ENCODE data around the gene SLC17A2. TPM values are rescaled to one million over a fixed set of nuclear protein-coding genes. Genes with fewer than 3 reads are reported as not detected.

Gene SLC17A2, protein sequence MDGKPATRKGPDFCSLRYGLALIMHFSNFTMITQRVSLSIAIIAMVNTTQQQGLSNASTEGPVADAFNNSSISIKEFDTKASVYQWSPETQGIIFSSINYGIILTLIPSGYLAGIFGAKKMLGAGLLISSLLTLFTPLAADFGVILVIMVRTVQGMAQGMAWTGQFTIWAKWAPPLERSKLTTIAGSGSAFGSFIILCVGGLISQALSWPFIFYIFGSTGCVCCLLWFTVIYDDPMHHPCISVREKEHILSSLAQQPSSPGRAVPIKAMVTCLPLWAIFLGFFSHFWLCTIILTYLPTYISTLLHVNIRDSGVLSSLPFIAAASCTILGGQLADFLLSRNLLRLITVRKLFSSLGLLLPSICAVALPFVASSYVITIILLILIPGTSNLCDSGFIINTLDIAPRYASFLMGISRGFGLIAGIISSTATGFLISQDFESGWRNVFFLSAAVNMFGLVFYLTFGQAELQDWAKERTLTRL
- not detected in 5 replicates for total RNA-seq (2022; extraction: Qiagen RNA extraction)

DNA sequence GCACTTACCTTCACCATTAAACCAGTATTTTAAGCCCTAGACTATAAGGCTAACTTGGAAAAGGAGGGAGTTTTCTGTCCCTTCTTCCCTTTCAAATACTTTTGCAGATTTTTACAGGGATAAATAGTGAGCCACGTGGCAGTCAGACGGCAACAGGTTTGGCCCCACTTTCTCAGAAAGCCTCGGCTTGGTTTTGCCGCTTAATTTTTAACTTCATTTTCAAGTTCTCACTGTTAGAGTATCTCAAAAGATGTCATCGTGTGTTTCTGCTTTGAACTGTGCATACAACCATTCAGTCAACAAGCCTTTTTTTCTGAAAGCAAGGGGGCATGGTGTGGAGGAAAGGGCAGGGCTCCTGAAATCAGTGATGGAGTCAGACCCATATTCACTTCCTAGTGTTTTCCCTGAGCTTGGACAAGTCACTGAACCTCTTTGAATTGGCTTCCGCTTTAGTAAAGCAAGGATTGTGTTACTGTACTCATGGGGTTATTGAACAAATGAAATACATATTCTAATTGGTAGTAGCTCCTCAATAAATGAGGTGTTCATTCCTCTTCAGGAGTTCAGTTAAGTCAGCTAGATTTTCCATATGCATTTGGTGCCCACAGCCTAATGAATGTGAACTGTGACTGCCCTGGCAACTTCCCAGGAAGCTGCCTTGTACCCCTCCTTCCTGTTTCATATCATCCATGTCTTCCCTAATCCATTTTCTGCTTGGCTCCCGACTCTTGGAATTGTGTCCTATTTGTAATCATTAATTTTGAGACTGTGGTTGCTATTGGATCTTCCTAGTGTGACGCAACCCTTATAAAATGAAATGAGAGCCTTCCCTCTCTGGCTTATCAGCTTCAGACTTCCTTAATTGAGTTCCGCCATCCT is at the start of gene SLC17A2:
SLC17A2 (minus strand) TSS at position 160 of the 879 bp plus-strand sequence. CDS start 4,895 bp downstream, outside the sequence.

DNA sequence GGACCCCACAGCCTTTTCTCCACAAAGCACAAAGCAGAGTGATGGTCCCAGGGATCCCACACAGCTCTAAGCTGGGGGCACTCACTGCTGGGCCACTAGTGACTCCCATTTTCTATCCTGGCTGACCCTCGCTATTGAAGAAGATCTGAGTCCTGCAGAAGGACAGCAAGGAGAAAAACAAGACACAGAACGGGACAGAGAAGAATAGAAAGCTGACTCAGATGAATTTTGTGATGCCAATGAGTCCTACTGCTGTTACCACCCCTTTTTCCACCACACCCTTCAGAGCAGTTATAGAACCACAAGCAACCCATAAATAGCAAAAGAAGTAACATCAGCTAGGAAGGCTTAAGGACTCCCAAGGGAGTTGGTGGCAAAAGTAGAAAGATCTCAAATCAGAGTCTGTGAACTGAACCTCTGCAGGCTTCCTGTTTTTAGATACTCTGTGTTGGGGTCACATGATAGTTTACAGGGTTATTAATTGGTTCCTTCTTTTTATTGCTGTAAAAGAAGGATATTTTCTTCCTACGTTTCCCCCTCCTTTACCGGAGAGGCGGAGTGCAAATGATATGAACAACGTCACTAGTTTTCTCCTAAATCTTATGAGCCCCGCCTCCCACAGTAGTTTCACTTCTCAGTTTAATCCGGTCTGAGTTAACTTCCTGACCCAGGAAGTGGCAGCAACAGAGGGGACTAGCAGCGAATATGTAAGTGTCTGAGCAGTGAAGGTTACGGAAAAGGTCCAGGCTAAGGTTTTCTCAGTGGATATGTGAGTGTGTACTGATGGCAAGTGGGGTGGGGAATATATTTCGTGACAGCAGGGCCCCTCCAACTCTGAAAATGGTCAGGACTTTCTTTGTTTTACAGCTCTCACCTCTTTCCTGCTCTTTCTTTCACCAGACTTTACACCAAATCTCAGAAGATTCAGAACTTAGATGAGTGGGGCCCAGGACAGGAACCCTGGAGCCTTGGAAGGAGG is 31.9 kb upstream of the SLC17A2 start, which contains the start of gene TRIM38:
TRIM38 (plus strand) TSS at position 654 of the 979 bp plus-strand sequence. CDS start 3,721 bp downstream, outside the sequence.

DNA sequence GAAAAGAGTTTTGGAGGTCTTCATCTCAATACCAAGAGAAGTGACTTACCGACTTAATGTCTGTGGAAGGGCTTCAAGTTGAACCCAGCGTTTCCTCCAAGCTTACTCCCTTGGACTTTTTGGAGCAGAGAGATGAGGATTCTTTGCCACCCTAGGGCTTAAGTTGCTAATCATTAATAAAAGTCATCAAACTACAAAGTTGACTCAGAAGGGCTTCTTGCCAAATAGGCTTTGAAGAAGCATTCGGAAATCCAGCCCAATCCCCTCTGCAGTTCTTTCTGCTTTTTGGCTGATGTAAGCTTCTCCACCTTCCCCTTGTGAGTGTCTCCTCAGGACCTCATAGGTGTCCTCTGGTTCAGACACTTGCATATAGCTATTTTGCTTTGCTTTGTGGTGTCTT is 56.4 kb downstream of the SLC17A2 start, which contains the start of gene SLC17A3:
SLC17A3 (minus strand) TSS at position 126 of the 400 bp plus-strand sequence. CDS start 5,856 bp downstream, outside the sequence.

Other genes starting within 250 kb of the SLC17A2 start
- gene SLC17A4, start 175.9 kb downstream of the SLC17A2 start, total RNA-seq (2022; extraction: Qiagen RNA extraction): not detected in 5 replicates
- 0.10 TPM in 1 of 5 replicates, not detected in the others for gene SLC17A1, start 98.6 kb downstream of the SLC17A2 start, total RNA-seq (2022; extraction: Qiagen RNA extraction)
- 0.86 to 1.2 TPM (median 0.99 TPM) in 5 replicates for gene SLC17A3, start 56.4 kb downstream of the SLC17A2 start, total RNA-seq (2022; extraction: Qiagen RNA extraction)
- gene TRIM38, start 32.1 kb upstream of the SLC17A2 start, total RNA-seq (2022; extraction: Qiagen RNA extraction): 1.7 to 1.9 TPM (median 1.7 TPM) in 5 replicates
- gene HFE, start 156.7 kb upstream of the SLC17A2 start, total RNA-seq (2022; extraction: Qiagen RNA extraction): 8.8 to 14.2 TPM (median 12.5 TPM) in 5 replicates

All from A549 treated with CORT108297 at 1 μM for 4 hours (cell line).